Neural progenitor cell (in vitro differentiated cells): ENCODE results near the gene IL22RA2. TPM values are rescaled to one million over a fixed set of nuclear protein-coding genes. Genes with fewer than 3 reads are reported as not detected.

ENCODE experiments used
- DNase-seq: peaks from one replicate; pipeline ENCODE4 v3.0.0-alpha.2; 2016; ENCODE audit warnings: low spot score
- H2AFZ ChIP-seq: fragments of 200-600 bp; sonication (generic); replicated peaks from 2 replicates; pipeline ENCODE4 v1.6.1; 2016; ENCODE audit warnings: antibody characterized with exemption
- H3F3A ChIP-seq: fragments of 200-600 bp; sonication (generic); 2 replicates; pipeline ENCODE4 v1.6.1; 2016; ENCODE audit warnings: antibody characterized with exemption, low read depth
- H3K27ac ChIP-seq: fragments of 200-600 bp; sonication (generic); 2 replicates; pipeline ENCODE4 v1.5.1; 2016; ENCODE audit warnings: mild to moderate bottlenecking
- H3K27me3 ChIP-seq: fragments of 200-600 bp; sonication (generic); 2 replicates; pipeline ENCODE4 v1.6.1; 2016; ENCODE audit warnings: mild to moderate bottlenecking, moderate library complexity
- H3K36me3 ChIP-seq: fragments of 200-600 bp; sonication (generic); 2 replicates; pipeline ENCODE4 v1.5.1; 2016
- H3K4me1 ChIP-seq: fragments of 200-600 bp; sonication (generic); 2 replicates; pipeline ENCODE4 v1.6.1; 2016; ENCODE audit warnings: mixed run types
- H3K4me2 ChIP-seq: fragments of 200-600 bp; sonication (generic); 2 replicates; pipeline ENCODE4 v1.6.1; 2016
- H3K4me3 ChIP-seq: fragments of 200-600 bp; sonication (generic); 2 replicates; pipeline ENCODE4 v1.5.1; 2016
- H3K79me2 ChIP-seq: fragments of 200-600 bp; sonication (generic); 2 replicates; pipeline ENCODE4 v1.6.1; 2016; ENCODE audit warnings: low read depth
- H3K9ac ChIP-seq: fragments of 200-600 bp; sonication (generic); 2 replicates; pipeline ENCODE4 v1.6.1; 2016
- H3K9me3 ChIP-seq: fragments of 200-600 bp; sonication (generic); 2 replicates; pipeline ENCODE4 v1.5.1; 2016; ENCODE audit warnings: low read depth
- H4K20me1 ChIP-seq: fragments of 200-600 bp; sonication (generic); 2 replicates; pipeline ENCODE4 v1.6.1; 2016; ENCODE audit warnings: low read depth
- H3K27ac Mint-ChIP-seq: 3 replicates; pipeline ENCODE4 v1.8.0; 2021; ENCODE audit warnings: mixed read lengths
- H3K27me3 Mint-ChIP-seq: 2 replicates; pipeline ENCODE4 v1.8.0; 2022; ENCODE audit warnings: low read depth, mild to moderate bottlenecking, inconsistent platforms, moderate library complexity, mixed read lengths; ENCODE audit not compliant: insufficient read depth
- H3K36me3 Mint-ChIP-seq: 3 replicates; pipeline ENCODE4 v1.8.0; 2021; ENCODE audit warnings: mixed read lengths
- H3K4me1 Mint-ChIP-seq: 3 replicates; pipeline ENCODE4 v1.8.0; 2021; ENCODE audit warnings: mixed read lengths
- H3K4me3 Mint-ChIP-seq: 3 replicates; pipeline ENCODE4 v1.8.0; 2021; ENCODE audit warnings: mild to moderate bottlenecking, moderate library complexity, mixed read lengths
- H3K9me3 Mint-ChIP-seq: 3 replicates; pipeline ENCODE4 v1.8.0; 2020; ENCODE audit warnings: mixed read lengths
- CTCF ChIP-seq: fragments of 200-600 bp; sonication (generic); IDR thresholded peaks from 2 replicates; pipeline ENCODE4 v1.5.1; 2017; ENCODE audit warnings: antibody characterized with exemption, mild to moderate bottlenecking
- EZH2 ChIP-seq: fragments of 200-600 bp; sonication (generic); IDR thresholded peaks from 2 replicates; pipeline ENCODE4 v1.6.1; 2017; ENCODE audit warnings: antibody characterized with exemption, mild to moderate bottlenecking, moderate library complexity
- EZH2phosphoT487 ChIP-seq: fragments of 200-600 bp; sonication (generic); IDR thresholded peaks from 2 replicates; pipeline ENCODE4 v1.6.1; 2017; ENCODE audit warnings: antibody characterized with exemption
- total RNA-seq: library from RNA; depleted of rRNA; stranded (reverse); fragments of >200 nt; gene quantifications from 2 replicates; pipeline ENCODE4 v1.2.3, GENCODE V29; 2015; ENCODE audit warnings: low replicate concordance

The IL22RA2 gene
- total RNA-seq, 1 donor from 2014 or later: not detected

GRCh38 chr6:137200288-137200687 is 26.8 kb upstream of the IL22RA2 start:
- Histone ChIP-seq H3K4me2 (no peak overlapping the region), H2AFZ (no peak overlapping the region), H3K4me1 (no peaks in the 10 kb centered on the region), H3K4me3 (no peak overlapping the region), H3F3A (peaks cover 8% of the 10 kb centered on the region), H3K79me2 (no peaks in the 10 kb centered on the region), H3K9me3 (no peaks in the 10 kb centered on the region), H3K27ac (no peak overlapping the region), H3K36me3 (peaks cover 35% of the 10 kb centered on the region), H3K9ac (no peak overlapping the region), H4K20me1 (no peaks in the 10 kb centered on the region), H3K27me3 (no peaks in the 10 kb centered on the region)
- no peaks in the 10 kb centered on the region for H3K4me1 Mint-ChIP-seq
- TF ChIP-seq CTCF (no peak), EZH2 (no peak), EZH2phosphoT487 (no peak)
- no peak overlapping the region for H3K4me3 Mint-ChIP-seq
- DNase-seq: no peak
- peaks cover 43% of the 10 kb centered on the region for H3K36me3 Mint-ChIP-seq
- peaks cover 2% of the 10 kb centered on the region for H3K27me3 Mint-ChIP-seq
- H3K27ac Mint-ChIP-seq: no peak overlapping the region
- H3K9me3 Mint-ChIP-seq: no peaks in the 10 kb centered on the region

- Histone ChIP-seq H3K79me2 (no peaks in the 10 kb centered on the region), H3K4me1 (no peaks in the 10 kb centered on the region), H3K27ac (no peak overlapping the region), H3K4me2 (no peak overlapping the region), H3K4me3 (no peak overlapping the region), H3K9ac (no peak overlapping the region), H2AFZ (no peak overlapping the region), H4K20me1 (no peaks in the 10 kb centered on the region), H3K9me3 (no peaks in the 10 kb centered on the region), H3F3A (peaks cover 8% of the 10 kb centered on the region), H3K27me3 (no peaks in the 10 kb centered on the region), H3K36me3 (peaks cover 21% of the 10 kb centered on the region)
- TF ChIP-seq EZH2phosphoT487 (no peak), CTCF (no peak), EZH2 (no peak)
- Mint-ChIP-seq H3K36me3 (peaks cover 28% of the 10 kb centered on the region), H3K9me3 (no peaks in the 10 kb centered on the region), H3K4me3 (no peak overlapping the region), H3K27ac (no peak overlapping the region), H3K4me1 (no peaks in the 10 kb centered on the region), H3K27me3 (peaks cover 2% of the 10 kb centered on the region)
- no peak for DNase-seq
These were observed 24.5 kb upstream of the IL22RA2 start for GRCh38 chr6:137197684-137198645.

DNA sequence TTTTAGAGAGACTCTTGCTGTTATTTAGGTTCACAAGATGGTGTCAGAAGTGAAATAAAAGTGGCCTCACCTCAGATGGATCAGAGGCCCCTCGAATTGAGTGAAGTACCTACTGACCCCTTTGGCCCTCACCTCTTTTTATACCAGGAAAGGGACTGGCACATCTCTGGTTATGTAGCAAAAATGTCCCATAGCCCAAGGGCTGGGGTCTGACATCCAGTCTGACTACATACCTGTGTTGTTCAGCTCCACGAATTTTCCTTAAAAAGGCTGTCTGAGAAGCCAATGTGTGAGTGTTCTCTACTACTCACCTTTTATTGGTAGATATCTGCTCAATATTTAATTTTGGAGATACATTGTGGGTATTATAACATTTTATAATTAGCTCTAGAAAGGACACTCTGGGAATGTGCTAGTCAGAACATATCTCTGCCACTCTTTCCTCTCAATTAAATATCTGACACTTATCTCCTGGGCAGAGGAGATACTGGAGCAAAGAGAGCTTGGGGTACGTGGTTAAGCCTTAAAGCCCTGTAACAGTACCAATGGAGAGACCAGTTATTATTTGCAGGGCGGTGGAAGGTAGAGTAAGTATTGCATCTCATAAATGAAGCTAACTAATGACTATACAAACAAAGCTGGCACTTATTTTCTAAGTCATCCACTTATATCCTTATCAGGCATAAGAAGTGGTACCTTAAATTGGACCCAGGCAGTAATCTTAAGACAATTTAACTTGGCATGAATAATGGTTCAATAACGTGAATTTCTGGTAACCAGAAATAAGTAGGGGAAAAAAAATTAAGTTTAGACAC is 20.0 kb upstream of the IL22RA2 start:
- no peak overlapping the region for H3K4me3 ChIP-seq
- H3K9ac ChIP-seq: no peak overlapping the region
- peaks cover 18% of the 10 kb centered on the region for H3K9me3 Mint-ChIP-seq
- no peak overlapping the region for H3K4me2 ChIP-seq
- no peak overlapping the region for H3K4me3 Mint-ChIP-seq
- no peaks in the 10 kb centered on the region for H3K79me2 ChIP-seq
- H3K27ac Mint-ChIP-seq: no peak overlapping the region
- H3F3A ChIP-seq: no peaks in the 10 kb centered on the region
- H3K9me3 ChIP-seq: peaks cover 11% of the 10 kb centered on the region
- no peak overlapping the region for H3K27ac ChIP-seq
- H2AFZ ChIP-seq: no peak overlapping the region
- no peak for DNase-seq
- no peaks in the 10 kb centered on the region for H4K20me1 ChIP-seq
- peaks cover 7% of the 10 kb centered on the region for H3K36me3 ChIP-seq
- H3K27me3 Mint-ChIP-seq: no peaks in the 10 kb centered on the region
- H3K4me1 Mint-ChIP-seq: no peaks in the 10 kb centered on the region
- H3K36me3 Mint-ChIP-seq: peaks cover 11% of the 10 kb centered on the region
- TF ChIP-seq CTCF: no peak
- no peak for TF ChIP-seq EZH2phosphoT487
- no peak for TF ChIP-seq EZH2
- no peaks in the 10 kb centered on the region for H3K4me1 ChIP-seq
- H3K27me3 ChIP-seq: no peaks in the 10 kb centered on the region
